Dendritic cell treated with granulocyte-macrophage colony-stimulating factor and Interleukin-4, amounts not matched to agents 40 ng/mL and 50 ng/mL, for 4 days (primary cell): ENCODE measurements around the gene DNAH1.
"Not testable (repeated sequence)": the region's sequence is repeated elsewhere in the genome, so short reads cannot be mapped to it uniquely, and the experiment has no call there.

ENCODE experiments used
- H3K27ac Mint-ChIP-seq: one replicate; pipeline ENCODE4 v1.8.0; 2022; ENCODE audit warnings: mild to moderate bottlenecking, mixed read lengths
- H3K27me3 Mint-ChIP-seq: one replicate; pipeline ENCODE4 v1.8.0; 2022; ENCODE audit warnings: mild to moderate bottlenecking, mixed read lengths
- H3K36me3 Mint-ChIP-seq: one replicate; pipeline ENCODE4 v1.8.0; 2022; ENCODE audit warnings: low read depth, mixed read lengths
- H3K4me1 Mint-ChIP-seq: one replicate; pipeline ENCODE4 v1.8.0; 2022; ENCODE audit warnings: low read depth, mixed read lengths
- H3K4me3 Mint-ChIP-seq: one replicate; pipeline ENCODE4 v1.8.0; 2022; ENCODE audit warnings: mild to moderate bottlenecking, moderate library complexity, mixed read lengths
- H3K9me3 Mint-ChIP-seq: one replicate; pipeline ENCODE4 v1.8.0; 2022; ENCODE audit warnings: mixed read lengths
- intact Hi-C: fragments of 100-400 bp; cut with micrococcal nuclease; formaldehyde crosslinking; loops from one replicate; pipeline ENCODE4 v1.15.0; 2022

The DNAH1 gene

DNA sequence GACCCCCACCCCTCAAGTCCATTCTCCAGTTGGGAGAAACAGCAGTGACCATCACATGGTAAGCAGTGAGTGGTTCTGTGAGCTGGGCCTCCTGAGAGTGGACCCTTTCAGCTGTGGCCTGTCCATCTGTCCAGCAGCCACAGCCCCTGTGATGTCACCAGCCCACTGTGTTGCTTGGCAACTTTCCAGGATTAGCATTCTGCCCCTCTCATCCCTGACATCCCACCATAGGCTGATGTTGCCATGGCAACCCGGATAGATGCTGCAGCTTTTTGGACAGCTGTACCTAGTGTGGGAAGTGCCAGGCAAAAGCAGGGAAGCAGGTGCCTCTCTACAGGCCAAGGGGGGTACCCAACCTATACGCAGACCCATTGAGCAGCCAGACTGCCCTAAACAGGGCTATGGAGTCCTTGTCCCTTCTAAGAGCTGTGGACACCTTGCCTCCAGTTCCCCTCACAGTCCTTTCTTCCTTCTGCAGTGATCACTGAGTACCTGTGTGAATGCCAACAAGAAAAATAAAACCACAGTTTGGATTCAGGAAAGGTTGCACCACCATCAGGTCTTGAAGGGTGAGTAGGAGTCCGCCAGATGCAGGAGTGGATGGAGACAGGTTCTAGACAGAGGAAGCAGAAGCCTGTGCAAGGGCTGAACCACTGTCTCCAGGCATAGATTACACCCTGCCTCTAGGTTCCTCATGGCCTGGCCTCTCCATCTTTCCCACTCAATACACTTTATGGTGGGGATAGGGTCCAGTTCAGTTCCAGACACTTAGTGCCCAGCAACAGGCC is at the start of gene DNAH1:
DNAH1 (plus strand) TSS at position 343 of the 788 bp plus-strand sequence. CDS start 6,124 bp downstream, outside the sequence.
- Mint-ChIP-seq H3K36me3 (peaks cover 13% of the 10 kb centered on the region), H3K4me3 (no peak within 1 kb of the TSS), H3K4me1 (peaks cover 72% of the 10 kb centered on the region), H3K27ac (no peak within 1 kb of the TSS), H3K27me3 (peaks cover 22% of the 10 kb centered on the region), H3K9me3 (no peaks in the 10 kb centered on the region)
- intact Hi-C loops, result no loop called here

DNA sequence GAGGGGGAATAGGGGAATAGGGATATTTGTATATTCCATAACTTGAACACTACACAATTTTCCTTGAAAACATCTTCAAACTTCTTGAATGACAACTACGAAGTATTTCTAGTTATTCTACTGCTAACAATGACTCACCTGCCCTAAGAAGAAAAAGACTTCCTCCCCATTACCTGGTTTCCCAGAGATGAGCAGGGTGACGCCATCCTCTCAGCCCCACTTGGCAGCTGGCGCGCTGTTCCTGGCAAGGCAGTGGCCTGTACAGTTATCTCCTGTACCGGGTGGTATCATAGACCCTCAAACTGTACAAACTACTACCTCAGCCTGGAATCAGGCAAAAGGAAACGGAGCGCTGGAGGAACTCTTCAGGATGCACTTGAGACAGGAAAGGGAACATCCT is 48.1 kb upstream of the DNAH1 start:
- peaks cover 81% of the 10 kb centered on the region for H3K36me3 Mint-ChIP-seq
- H3K27me3 Mint-ChIP-seq, result no peaks in the 10 kb centered on the region
- H3K27ac Mint-ChIP-seq, result peak overlapping the region; percentile 86
- H3K4me1 Mint-ChIP-seq, result peaks cover 70% of the 10 kb centered on the region
- no peaks in the 10 kb centered on the region for H3K9me3 Mint-ChIP-seq
- no peak overlapping the region for H3K4me3 Mint-ChIP-seq
- intact Hi-C loops, result no loop called here

DNA sequence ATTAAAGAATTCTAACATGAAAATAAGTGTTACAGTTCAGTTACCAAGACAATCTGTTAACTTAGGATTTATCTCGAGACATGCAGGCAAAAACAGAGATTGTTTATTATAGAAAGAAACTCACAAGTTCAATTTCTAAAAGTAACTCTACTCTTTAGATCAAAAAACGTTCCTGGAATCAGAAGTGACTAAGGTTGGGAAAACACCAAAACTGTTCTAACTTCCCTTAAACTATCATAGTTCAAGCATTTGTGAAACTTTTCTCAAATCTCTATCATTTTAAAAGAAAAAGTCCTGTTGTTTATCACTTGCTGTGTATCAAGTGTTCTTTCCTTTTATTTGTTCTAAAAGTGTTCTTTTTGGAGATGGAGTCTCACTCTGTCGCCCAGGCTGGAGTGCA is 46.3 kb upstream of the DNAH1 start:
- Mint-ChIP-seq H3K27ac (peak overlapping the region; percentile 86), H3K4me3 (peak overlapping the region; percentile 32), H3K9me3 (no peaks in the 10 kb centered on the region), H3K36me3 (peaks cover 81% of the 10 kb centered on the region), H3K4me1 (peaks cover 70% of the 10 kb centered on the region), H3K27me3 (no peaks in the 10 kb centered on the region)
- intact Hi-C loops, result no loop called here

DNA sequence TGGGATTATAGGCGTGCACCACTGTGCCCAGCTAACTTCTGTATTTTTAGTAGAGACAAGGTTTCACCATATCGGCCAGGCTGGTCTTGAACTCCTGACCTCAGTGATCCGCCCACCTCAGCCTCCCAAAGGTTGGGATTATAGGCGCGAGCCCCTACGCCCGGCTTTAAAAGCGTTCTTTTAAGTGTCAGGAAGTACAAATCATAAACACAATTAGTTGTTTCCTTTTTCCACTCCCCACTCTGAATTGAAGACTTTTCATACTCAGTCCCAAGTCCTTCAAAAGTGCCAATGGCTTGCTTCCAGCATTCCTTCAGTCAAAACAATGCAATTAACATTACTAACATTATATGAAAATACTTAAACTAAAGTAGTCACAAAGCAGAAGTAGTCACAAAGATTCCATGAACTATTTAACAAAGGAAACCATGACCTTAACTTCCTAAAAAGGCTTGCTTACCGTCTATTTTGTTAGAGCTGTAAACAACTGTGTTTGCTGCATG is 45.8 kb upstream of the DNAH1 start:
- Mint-ChIP-seq H3K27me3 (no peaks in the 10 kb centered on the region), H3K4me1 (peaks cover 71% of the 10 kb centered on the region), H3K27ac (peak overlapping the region; percentile 86), H3K4me3 (peak overlapping the region; percentile 32), H3K9me3 (no peaks in the 10 kb centered on the region), H3K36me3 (peaks cover 81% of the 10 kb centered on the region)
- intact Hi-C loops, result no loop called here

DNA sequence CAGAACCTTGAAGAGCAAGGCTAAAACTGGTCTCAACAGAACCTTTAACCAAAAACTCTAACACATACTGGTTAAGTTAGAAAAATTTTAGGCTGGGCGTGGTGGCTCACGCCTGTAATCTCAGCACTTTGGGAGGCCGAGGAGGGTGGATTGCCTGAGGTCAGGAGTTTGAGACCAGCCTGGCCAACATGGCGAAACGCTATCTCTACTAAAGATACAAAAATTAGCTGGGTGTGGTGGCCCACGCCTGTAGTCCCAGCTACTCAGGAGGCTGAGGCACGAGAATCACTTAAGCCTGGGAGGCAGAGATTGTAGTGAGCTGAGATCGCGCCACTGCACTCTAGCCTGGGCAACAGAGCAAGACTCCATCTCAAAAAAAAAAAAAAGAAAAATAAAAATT is 43.9 kb upstream of the DNAH1 start:
- peak overlapping the region; percentile 20 for H3K4me3 Mint-ChIP-seq
- intact Hi-C loops, H3K27me3 Mint-ChIP-seq, H3K9me3 Mint-ChIP-seq: not testable (repeated sequence)
- peaks cover 81% of the 10 kb centered on the region for H3K36me3 Mint-ChIP-seq
- peak overlapping the region; percentile 86 for H3K27ac Mint-ChIP-seq
- peaks cover 89% of the 10 kb centered on the region for H3K4me1 Mint-ChIP-seq

DNA sequence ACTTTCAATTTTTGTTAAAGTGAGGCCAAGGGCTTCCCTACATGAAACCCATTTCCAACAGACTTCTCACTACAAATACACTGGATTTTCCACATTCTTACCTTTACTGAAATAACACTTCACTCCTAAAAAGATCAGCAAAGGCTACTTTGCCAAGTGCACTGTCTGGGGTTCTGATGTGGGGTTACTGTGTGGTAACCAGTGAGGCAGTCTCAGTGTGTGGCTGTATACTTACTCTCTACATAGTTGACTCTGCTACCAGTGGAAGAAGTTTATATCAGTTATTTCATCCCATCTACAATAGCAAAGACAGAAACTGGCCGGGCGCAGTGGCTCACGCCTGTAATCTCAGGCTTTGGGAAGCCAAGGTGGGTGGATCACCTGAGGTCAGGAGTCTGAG is 43.3 kb upstream of the DNAH1 start:
- Mint-ChIP-seq H3K4me1 (peaks cover 86% of the 10 kb centered on the region), H3K4me3 (no peak overlapping the region), H3K27me3 (no peaks in the 10 kb centered on the region), H3K36me3 (peaks cover 81% of the 10 kb centered on the region), H3K27ac (peak overlapping the region; percentile 86), H3K9me3 (no peaks in the 10 kb centered on the region)
- intact Hi-C loops, result no loop called here

DNA sequence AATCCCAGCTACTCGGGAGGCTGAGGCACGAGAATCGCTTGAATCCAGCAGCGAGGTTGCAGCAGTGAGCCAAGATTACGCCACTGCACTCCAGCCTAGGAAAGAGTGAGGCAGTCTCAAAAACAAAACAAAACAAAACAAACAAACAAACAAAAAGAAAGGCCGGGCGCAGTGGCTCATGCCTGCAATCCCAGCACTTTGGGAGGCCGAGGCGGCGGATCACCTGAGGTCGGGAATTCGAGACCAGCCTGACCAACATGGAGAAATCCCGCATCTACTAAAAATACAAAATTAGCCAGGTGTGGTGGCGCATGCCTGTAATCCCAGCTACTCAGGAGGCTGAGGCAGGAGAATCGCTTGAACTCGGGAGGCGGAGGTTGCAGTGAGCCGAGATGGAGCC is 41.3 kb upstream of the DNAH1 start:
- intact Hi-C loops, result loop anchor here (5.0 kb wide), 1 partner anchor 37 kb away; the partner anchor contains the start of gene TWF2
- H3K9me3 Mint-ChIP-seq, H3K27me3 Mint-ChIP-seq: not testable (repeated sequence)
- Mint-ChIP-seq H3K36me3 (peaks cover 74% of the 10 kb centered on the region), H3K4me3 (peak overlapping the region; percentile 31), H3K27ac (peak overlapping the region; percentile 69), H3K4me1 (peaks cover 90% of the 10 kb centered on the region)

DNA sequence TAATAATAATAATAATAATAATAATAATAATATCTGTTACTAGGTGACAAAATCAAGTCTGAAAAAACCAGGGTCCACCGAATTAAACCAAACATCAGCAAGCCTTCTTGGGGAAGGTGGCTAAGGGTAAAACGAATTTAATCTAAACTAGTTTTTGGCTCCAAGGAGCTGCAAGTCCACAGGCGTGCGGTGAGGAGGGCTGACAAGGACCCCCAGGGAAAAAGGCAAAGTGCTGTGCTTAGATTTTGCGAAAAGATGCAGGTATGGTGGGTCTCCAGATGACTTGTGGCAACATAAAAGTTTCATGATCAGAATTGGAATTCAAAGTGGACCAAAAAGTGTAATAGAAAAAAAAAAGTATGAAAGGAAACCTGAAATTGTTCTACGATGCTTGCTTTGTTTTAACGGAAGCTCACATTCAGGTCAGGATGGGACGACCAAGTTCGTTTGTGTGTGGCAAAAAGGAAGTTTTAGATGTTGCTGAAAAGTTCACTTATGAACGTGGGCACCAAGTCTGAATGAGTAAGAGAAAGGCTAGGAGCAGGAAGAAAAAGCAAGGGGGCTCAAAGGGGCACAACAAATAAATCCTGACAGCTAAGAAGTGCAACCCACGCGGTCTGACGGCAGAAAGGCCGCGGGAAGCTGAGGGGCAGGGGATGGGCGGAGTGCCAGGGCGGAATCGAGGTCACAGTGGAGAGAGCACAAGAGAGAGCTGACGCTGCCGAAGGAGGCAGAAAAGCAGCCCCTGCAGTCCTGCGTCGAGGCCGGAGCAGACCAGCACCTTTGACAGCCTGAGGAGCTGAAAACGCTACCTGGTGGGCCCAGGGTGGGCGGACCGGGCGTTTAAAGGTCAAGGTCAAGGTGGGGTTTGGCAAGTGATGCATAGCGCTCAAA is 38.8 kb upstream of the DNAH1 start:
- H3K27me3 Mint-ChIP-seq, result no peaks in the 10 kb centered on the region
- peaks cover 75% of the 10 kb centered on the region for H3K4me1 Mint-ChIP-seq
- intact Hi-C loops, result loop anchor here (5.0 kb wide), 1 partner anchor 40 kb away; the partner anchor contains the start of gene TWF2
- peak overlapping the region; percentile 91 for H3K27ac Mint-ChIP-seq
- peaks cover 78% of the 10 kb centered on the region for H3K36me3 Mint-ChIP-seq
- no peaks in the 10 kb centered on the region for H3K9me3 Mint-ChIP-seq
- peak overlapping the region; percentile 91 for H3K4me3 Mint-ChIP-seq

DNA sequence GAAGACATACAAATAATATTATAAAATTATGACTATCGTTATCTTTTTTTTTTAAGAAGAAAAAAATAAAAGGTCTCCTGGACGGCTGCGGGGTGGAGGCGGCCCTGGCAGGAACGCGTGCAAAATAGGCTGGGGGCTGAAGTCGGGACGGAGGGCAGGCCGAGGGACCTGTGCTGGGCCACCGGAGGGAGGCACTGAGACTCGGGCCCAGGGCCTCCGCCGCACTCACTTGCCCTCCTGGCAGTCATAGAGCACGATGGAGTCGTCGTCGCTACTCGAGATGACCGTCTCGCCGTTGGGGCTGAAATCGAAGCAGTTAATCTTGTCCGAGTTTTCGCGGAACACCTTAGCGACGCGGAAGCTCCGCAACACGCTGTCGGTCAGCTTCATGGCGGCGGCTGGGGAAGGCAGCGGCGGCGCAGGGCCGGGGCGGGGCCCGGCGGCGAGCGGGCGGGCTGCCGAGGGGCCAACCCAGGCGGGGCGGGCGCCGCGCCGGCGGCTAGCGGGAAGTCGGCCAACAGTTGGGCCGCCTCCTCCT is 38.1 kb upstream of the DNAH1 start:
- Mint-ChIP-seq H3K36me3 (peaks cover 72% of the 10 kb centered on the region), H3K4me3 (peak overlapping the region; percentile 91), H3K27ac (peak overlapping the region; percentile 91), H3K4me1 (peaks cover 69% of the 10 kb centered on the region), H3K27me3 (no peaks in the 10 kb centered on the region), H3K9me3 (no peaks in the 10 kb centered on the region)
- intact Hi-C loops, result loop anchor here (1.0 to 5.0 kb wide), 2 partner anchors 9 to 41 kb away; partner anchors contain the start of genes GLYCTK and TWF2

DNA sequence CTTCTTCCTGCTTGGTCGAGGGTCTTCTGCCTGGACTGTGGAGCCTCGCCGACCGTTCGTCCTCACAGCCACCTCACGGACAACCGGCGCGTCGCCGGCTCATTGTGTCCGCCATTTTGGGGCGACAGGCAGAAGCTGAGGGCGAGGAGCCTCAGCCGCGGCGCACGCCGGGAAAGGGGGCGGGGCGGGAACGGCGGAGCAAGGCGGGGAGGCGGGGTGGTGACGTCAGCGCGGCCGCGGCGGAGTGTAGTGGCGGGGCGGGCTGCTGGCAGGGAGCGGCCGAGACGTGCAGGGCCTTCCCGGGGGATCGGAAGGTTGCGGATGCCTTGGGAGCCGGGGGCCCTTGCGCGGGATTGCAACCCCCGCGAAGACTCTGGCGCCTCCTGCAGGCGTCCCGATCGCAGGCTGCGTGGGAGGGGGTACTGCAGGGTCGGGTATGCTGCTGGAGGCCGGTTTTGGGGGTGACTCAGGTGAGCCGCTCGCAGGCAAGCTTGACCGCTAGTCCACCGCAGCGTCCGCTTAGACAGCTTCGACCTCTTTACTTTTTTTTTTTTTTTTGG is 37.5 kb upstream of the DNAH1 start, which contains the start of gene WDR82:
WDR82 (minus strand) TSS at position 140 of the 560 bp plus-strand sequence. CDS start 288 bp downstream, outside the sequence.
- H3K9me3 Mint-ChIP-seq, result no peaks in the 10 kb centered on the region
- peak within 1 kb of the TSS; percentile 91 for H3K4me3 Mint-ChIP-seq
- intact Hi-C loops, result loop anchor here (1.0 to 5.0 kb wide), 2 partner anchors 9 to 41 kb away; partner anchors contain the start of genes GLYCTK and TWF2
- no peaks in the 10 kb centered on the region for H3K27me3 Mint-ChIP-seq
- peak within 1 kb of the TSS; percentile 91 for H3K27ac Mint-ChIP-seq
- H3K36me3 Mint-ChIP-seq, result peaks cover 69% of the 10 kb centered on the region
- peaks cover 64% of the 10 kb centered on the region for H3K4me1 Mint-ChIP-seq

DNA sequence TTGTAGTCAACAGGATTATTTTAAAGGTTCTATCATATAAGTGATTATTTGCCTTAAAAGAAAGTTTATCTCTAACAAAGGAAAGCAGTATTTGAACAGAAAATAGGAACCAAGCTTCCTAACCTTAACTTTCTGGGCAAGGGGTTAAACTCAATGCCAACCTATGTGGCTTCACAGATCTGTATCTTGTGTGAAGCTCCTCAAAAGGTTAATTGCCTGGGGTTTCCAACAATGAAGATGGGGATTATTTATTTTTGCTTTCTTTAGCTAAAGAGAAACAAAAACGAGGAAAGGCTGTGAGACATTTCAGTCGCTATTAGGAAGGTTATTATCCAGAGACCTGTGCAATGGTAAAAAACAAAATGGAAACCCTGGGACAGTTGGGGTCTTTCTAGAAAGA is 36.5 kb upstream of the DNAH1 start:
- Mint-ChIP-seq H3K27me3 (no peaks in the 10 kb centered on the region), H3K9me3 (no peaks in the 10 kb centered on the region), H3K27ac (peak overlapping the region; percentile 91), H3K36me3 (peaks cover 69% of the 10 kb centered on the region), H3K4me1 (peaks cover 54% of the 10 kb centered on the region), H3K4me3 (no peak overlapping the region)
- intact Hi-C loops, result loop anchor here (5.0 kb wide), 1 partner anchor 42 kb away; the partner anchor contains the start of gene TWF2

DNA sequence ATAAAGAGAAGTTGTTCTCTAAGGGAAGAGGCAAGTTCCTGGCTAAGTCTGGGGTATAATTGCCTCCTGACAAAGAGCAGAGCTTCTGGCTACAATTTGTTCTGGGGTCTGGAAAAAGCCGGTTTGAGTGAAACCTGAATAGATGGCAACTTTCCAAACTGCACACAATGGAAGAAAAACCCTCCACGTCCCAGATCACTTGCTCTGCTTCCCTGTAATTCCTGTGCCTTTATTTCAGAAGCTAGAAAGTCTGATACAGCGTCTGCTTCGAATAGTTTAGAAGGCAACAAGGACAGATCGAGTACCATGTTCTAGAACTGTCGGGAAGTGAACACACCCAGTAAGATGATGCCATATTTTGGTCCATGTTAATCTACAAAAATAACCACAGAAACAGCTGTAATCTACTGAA is 36.1 kb upstream of the DNAH1 start:
- H3K27me3 Mint-ChIP-seq, result no peaks in the 10 kb centered on the region
- H3K4me3 Mint-ChIP-seq, result no peak overlapping the region
- H3K36me3 Mint-ChIP-seq, result peaks cover 66% of the 10 kb centered on the region
- H3K4me1 Mint-ChIP-seq, result peaks cover 49% of the 10 kb centered on the region
- intact Hi-C loops, result no loop called here
- peak overlapping the region; percentile 91 for H3K27ac Mint-ChIP-seq
- H3K9me3 Mint-ChIP-seq, result no peaks in the 10 kb centered on the region
